Fibroblast of villous mesenchyme (primary cell): ENCODE measurements around the gene DOCK9. TPM values are rescaled to one million over a fixed set of nuclear protein-coding genes. Genes with fewer than 3 reads are reported as not detected.

Experiments used
- DNase-seq: peaks from one replicate; pipeline ENCODE4 v3.0.0-alpha.2; 2010; ENCODE audit warnings: low read depth
- H3K4me3 ChIP-seq: 2 replicates; pipeline ENCODE4 v1.5.1; 2011; ENCODE audit warnings: low read depth, mild to moderate bottlenecking, low read length
- total RNA-seq: library from RNA; depleted of rRNA; stranded (reverse); fragments of >200 nt; gene quantifications from 2 replicates; pipeline ENCODE4 v1.2.3, GENCODE V29; 2012
- TF ChIP-seq, protein P1 (sequence below): IDR thresholded peaks from 2 replicates; pipeline ENCODE4 v1.5.1; 2012; ENCODE audit warnings: low read depth, mild to moderate bottlenecking, low read length; ENCODE audit not compliant: insufficient read depth

Gene DOCK9
- total RNA-seq, 1 donor, result 14.7 TPM

DNA sequence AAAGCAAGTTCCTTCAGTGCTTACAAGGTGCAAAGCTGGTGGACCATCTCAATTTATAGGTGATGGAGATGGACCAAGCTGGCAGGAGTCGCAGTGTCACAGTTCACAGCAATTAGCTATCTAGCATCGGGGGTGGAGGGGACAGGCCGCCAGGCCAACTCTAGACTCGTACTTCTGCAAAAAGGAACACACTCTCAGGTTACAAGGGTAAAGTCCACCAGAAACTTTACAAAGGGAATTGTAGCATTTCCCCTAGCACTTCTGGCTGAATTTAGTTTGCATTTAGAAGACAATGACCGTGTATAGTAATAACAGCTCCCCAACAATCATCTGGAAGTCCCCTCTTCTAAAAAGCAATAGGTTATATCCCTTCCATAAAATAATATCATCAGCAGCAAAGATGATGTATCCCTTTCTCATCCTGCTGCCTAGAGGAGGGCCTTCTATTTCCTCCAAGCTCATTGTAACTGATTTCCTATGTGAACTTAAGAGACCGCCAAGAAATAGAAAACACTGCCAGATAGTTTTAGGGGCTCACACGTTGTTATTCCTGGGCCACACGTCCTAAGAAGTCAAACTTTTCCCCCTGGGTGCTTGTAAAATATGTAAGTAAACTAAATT is 8.5 kb upstream of the DOCK9 start:
- H3K4me3 ChIP-seq, result no peak overlapping the region
- TF ChIP-seq, protein P1, sequence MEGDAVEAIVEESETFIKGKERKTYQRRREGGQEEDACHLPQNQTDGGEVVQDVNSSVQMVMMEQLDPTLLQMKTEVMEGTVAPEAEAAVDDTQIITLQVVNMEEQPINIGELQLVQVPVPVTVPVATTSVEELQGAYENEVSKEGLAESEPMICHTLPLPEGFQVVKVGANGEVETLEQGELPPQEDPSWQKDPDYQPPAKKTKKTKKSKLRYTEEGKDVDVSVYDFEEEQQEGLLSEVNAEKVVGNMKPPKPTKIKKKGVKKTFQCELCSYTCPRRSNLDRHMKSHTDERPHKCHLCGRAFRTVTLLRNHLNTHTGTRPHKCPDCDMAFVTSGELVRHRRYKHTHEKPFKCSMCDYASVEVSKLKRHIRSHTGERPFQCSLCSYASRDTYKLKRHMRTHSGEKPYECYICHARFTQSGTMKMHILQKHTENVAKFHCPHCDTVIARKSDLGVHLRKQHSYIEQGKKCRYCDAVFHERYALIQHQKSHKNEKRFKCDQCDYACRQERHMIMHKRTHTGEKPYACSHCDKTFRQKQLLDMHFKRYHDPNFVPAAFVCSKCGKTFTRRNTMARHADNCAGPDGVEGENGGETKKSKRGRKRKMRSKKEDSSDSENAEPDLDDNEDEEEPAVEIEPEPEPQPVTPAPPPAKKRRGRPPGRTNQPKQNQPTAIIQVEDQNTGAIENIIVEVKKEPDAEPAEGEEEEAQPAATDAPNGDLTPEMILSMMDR, result no peak
- no peak for DNase-seq

DNA sequence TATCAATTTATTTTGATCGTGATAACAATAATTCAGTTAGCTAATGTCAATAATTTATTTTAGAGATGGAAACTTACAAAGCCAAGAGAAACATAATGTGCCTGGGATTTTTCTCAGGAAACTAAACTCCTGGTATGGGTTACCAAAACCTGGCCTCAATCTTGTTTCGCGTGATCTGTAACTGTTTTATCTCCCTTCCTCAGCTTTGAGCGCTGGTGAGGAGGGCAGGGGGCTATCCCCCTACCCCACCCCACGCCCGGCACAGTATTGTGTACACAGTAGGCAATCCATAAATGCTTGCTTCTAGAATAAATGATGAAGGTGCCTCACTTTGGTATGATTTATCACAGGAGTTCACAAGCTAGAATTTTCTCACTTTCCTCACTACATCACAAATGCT is 7.7 kb upstream of the DOCK9 start:
- no peak overlapping the region for H3K4me3 ChIP-seq
- no peak for DNase-seq
- TF ChIP-seq, protein P1, result no peak

DNA sequence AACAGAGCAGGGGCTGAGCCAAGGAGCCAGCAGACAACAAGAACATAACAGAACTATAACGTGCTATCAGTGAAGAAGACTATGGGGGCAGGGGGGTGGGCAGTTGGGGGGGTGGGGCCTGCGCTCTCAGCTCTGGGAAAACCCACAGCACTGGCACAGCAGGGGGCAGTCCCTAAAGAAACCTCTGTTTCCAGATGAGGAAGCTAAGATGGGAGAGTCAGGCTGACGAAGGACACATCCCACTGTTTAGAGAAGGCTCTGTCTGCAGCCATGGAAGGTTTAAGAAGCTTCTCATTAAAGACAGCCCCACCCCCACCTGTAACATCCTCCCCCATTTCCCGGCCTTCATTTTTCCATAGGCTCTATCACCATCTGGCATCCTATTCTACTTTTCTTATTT is 7.1 kb upstream of the DOCK9 start:
- TF ChIP-seq, protein P1, result no peak
- DNase-seq, result no peak
- H3K4me3 ChIP-seq, result no peak overlapping the region

DNA sequence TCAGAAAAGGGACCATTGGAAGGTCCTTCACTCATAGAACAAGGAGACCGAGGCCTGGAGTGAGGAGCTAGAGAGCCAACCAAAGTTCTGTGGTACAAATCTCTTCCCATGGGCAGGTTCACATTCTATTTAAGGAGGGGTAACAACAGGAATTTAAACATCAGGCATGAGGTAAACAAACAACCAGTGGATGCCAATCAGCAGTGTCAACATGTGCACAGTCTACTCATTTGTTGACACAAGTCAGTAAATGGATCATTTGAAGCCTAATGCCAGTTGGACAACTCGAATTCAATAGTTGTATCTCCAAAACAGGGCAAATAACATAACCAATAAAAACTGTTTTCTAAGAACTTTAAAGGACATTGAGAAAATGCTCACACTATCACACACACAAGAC is 6.3 kb upstream of the DOCK9 start:
- TF ChIP-seq, protein P1, result no peak
- no peak overlapping the region for H3K4me3 ChIP-seq
- DNase-seq, result no peak

DNA sequence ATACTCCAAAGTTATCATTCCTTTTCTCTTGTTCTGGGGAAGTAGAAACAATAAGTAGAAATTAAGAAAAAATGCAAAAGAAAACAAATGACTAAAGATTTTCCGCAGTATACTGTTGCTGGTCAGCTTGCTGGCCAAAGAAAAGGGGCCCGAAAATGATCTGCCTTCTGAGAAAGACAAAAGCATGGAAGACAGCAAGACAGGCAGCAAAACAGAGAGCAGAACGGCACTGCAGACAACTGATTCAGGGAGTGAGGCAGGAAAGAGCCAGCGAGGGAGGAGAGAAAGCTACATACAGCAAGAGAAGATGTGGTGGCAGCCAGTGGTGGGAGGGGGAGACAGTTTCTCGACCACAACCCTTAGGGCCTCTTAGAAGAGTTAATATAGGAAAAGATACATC is 5.3 kb upstream of the DOCK9 start:
- H3K4me3 ChIP-seq, result no peak overlapping the region
- TF ChIP-seq, protein P1, result no peak
- no peak for DNase-seq

DNA sequence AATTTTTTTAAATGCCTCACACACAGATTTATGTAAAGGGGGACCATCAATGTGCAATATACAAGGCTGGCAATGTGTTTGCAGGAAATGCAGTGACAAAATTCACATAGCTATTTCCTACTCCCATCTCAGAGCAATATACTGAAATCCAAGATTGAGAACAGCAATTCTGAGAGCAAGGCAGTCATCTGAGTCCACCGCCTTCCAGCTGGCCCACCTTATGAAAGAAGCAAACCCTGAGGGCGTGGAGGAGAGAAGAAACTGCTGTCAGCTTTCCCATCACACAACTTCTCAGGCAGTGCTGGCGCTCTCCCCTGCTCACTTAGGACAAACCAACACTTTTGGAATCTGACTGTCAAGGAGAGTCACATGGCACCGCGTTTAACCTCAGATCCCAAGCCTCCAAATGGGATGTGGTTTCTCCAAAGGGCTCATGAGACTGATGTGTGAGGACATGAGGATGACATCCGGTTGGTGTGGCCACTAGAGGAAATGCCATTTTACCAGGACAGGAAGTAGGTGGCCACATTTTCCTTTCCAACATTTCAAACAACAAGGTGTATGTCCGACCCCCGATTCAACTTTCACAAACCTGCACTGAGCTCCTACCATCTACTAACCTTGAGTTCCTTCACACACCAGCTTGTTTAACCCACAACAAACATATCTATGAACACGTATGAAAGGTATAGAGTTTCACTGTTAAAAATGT is 3.7 kb upstream of the DOCK9 start:
- no peak for DNase-seq
- TF ChIP-seq, protein P1, result no peak
- H3K4me3 ChIP-seq, result no peak overlapping the region
